GM23338 (cell line): ENCODE measurements around the gene HIBADH.

Source experiments
- CREB1 ChIP-seq: fragments of 250-450 bp; sonication (Bioruptor Pico); IDR thresholded peaks from 2 replicates; pipeline ENCODE4 v1.5.0; 2020; ENCODE audit warnings: low read depth, mild to moderate bottlenecking, moderate library complexity
- POLR2AphosphoS5 ChIP-seq: IDR thresholded peaks from 2 replicates; pipeline ENCODE4 v1.6.1; 2016; ENCODE audit warnings: antibody characterized with exemption, low read depth
- STAT1 ChIP-seq: IDR thresholded peaks from one replicate; pipeline ENCODE4 v1.6.1; 2016; ENCODE audit warnings: antibody characterized with exemption; ENCODE audit not compliant: unreplicated experiment
- TF ChIP-seq, protein P1 (sequence below), 2 experiments: fragments of 200-600 bp in 1 of 2; sonication (generic) in 1 of 2; conservative IDR thresholded peaks; 2 replicates each; pipeline versions ENCODE4 v1.5.1 to v1.6.1; 2016 to 2017; ENCODE audit warnings: antibody characterized with exemption in 2 of 2, low read depth in 2 of 2, mild to moderate bottlenecking in 2 of 2, moderate library complexity in 1 of 2
- TF ChIP-seq, protein P2 (sequence below): IDR thresholded peaks from one replicate; pipeline ENCODE4 v1.6.1; 2018; ENCODE audit warnings: antibody characterized with exemption; ENCODE audit not compliant: unreplicated experiment

DNA sequence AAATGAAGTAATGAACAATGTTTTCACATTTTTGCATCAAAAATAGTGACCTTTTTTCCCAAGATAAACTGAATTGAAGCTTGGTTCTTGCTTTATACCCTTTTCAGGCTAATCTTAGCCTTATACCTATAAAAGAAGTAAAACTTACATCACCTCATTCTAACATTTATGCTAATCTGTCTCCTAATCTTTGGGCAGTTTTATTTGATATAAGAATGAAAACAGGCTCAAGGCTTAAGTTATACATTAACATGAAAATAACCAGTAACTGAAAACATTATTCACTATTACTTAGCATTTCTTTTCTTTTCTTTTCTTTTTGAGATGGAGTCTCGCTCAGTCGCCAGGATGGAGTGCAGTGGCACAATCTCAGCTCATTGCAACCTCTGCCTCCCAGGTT lies 113.1 kb downstream of the HIBADH start:
- TF ChIP-seq, protein P1, sequence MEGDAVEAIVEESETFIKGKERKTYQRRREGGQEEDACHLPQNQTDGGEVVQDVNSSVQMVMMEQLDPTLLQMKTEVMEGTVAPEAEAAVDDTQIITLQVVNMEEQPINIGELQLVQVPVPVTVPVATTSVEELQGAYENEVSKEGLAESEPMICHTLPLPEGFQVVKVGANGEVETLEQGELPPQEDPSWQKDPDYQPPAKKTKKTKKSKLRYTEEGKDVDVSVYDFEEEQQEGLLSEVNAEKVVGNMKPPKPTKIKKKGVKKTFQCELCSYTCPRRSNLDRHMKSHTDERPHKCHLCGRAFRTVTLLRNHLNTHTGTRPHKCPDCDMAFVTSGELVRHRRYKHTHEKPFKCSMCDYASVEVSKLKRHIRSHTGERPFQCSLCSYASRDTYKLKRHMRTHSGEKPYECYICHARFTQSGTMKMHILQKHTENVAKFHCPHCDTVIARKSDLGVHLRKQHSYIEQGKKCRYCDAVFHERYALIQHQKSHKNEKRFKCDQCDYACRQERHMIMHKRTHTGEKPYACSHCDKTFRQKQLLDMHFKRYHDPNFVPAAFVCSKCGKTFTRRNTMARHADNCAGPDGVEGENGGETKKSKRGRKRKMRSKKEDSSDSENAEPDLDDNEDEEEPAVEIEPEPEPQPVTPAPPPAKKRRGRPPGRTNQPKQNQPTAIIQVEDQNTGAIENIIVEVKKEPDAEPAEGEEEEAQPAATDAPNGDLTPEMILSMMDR (conservative IDR thresholded peaks at IDR 0.05; ENCODE audit: low read depth in 2 of 2) = no peak
- TF ChIP-seq POLR2AphosphoS5 = no peak
- no peak for TF ChIP-seq STAT1
- TF ChIP-seq, protein P2, sequence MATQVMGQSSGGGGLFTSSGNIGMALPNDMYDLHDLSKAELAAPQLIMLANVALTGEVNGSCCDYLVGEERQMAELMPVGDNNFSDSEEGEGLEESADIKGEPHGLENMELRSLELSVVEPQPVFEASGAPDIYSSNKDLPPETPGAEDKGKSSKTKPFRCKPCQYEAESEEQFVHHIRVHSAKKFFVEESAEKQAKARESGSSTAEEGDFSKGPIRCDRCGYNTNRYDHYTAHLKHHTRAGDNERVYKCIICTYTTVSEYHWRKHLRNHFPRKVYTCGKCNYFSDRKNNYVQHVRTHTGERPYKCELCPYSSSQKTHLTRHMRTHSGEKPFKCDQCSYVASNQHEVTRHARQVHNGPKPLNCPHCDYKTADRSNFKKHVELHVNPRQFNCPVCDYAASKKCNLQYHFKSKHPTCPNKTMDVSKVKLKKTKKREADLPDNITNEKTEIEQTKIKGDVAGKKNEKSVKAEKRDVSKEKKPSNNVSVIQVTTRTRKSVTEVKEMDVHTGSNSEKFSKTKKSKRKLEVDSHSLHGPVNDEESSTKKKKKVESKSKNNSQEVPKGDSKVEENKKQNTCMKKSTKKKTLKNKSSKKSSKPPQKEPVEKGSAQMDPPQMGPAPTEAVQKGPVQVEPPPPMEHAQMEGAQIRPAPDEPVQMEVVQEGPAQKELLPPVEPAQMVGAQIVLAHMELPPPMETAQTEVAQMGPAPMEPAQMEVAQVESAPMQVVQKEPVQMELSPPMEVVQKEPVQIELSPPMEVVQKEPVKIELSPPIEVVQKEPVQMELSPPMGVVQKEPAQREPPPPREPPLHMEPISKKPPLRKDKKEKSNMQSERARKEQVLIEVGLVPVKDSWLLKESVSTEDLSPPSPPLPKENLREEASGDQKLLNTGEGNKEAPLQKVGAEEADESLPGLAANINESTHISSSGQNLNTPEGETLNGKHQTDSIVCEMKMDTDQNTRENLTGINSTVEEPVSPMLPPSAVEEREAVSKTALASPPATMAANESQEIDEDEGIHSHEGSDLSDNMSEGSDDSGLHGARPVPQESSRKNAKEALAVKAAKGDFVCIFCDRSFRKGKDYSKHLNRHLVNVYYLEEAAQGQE = no peak
- TF ChIP-seq CREB1 (CRISPR knock-in tag) = no peak
